GM18508 (cell line): ENCODE data around the gene HOXB7.

ENCODE experiments used
- ATAC-seq: cut with Tn5 transposase; IDR thresholded peaks from one replicate; pipeline ENCODE4 v1.9.1; 2021; ENCODE audit warnings: moderate number of reproducible peaks; ENCODE audit not compliant: insufficient read depth, unreplicated experiment

The HOXB7 gene

DNA sequence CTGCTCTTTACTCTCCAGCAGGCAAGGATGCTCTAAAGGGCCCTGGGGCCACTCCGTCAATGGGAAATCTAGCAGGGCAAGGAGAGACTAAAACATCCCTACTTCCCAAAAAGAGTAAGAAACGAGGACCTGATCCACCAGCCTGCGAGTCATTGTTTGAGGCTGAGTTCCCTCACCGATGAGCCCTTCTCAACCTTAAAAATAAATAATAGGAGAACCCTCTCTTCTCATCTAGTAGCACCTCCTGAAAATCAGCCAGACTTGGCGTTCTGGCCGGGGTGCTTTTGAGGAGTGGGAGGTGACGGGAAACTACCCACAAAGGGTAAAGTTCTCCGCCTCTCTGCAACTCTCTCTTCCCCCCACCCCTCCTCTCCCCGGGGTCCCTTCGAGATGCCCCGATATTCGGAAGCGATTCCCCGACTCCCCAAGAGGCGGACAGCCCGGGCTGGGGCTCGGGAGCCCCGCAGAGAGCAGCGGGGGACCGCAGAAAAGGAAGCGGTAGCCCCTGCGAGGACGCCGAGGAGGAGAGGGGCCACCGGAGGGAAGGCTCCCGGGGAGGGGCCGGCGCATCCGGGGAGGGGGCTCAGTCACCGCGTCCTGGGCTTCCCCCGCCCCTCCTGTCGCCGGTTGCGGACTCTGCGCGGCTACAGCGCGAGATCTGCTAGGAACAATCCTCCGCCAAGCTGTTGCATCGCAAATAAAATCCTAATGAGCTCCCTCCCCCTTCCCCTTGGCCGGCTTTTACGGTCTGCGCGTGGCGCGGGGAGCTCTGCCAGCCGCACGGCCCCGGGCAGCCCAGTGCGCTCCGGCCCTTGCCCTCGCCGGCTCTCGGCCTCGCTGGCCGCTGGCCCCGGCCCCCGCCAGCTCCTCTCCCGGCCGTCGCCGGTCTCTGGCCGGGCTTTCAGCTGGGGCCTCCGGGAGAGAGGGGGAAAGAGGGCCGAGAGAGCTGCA lies 14.0 kb upstream of the HOXB7 start:
- ATAC-seq = no peak

- ATAC-seq = no peak
These were observed 13.3 kb upstream of the HOXB7 start for GRCh38 chr17:48624118-48624517.

- ATAC-seq = no peak
These were observed 12.8 kb upstream of the HOXB7 start for GRCh38 chr17:48623583-48623982.

DNA sequence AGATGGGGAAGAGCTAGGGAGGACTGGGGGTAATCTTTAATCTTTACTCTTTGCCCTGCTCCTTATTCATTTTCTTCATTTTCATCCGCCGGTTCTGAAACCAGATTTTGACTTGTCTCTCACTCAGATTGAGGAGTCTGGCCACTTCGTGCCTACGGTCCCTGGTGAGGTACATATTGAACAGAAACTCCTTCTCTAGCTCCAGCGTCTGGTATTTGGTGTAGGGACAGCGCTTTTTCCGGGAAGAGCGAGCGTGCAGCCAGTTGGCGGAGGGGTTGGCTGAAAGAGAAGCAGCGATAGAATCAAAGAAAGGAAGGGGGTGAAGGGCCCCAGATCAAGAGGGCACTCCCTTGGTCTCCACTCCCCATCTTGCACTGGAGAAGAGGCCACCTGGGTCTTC lies 12.0 kb upstream of the HOXB7 start:
- no peak for ATAC-seq

- no peak for ATAC-seq
These were observed 10.9 kb upstream of the HOXB7 start for GRCh38 chr17:48621410-48622392.

DNA sequence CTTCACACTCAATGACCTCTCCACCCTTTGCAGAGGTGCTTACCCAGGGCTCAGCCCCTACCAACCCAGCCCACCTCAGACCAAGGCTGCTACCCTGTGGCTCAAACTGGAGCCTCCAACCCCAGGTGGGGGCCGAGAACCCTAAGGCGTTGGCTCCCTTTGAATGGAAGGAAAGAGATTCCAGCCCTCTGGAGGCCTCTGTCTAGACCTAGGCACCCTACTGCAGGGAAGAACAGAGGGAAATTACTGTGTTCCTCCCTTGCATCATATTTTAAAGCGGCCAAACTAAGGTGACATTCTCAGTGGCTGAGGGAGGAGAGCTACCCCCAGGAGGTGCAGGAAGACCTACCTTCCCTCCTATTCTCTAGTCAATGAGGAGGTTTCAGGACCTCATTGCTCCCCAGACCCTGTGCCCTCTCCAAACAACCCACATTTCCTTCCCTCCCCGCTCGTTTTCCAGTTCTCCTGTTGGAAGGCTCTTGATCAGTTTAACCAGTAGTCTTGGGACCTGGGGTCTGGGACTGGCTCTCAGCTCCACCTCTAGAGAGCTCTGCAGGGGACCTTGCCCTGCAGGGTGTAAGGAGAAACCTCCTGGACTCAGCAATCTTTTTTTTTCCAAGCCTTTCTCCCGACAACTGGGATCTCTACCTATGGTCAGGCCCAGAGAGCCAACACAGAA lies 9.8 kb upstream of the HOXB7 start:
- no peak for ATAC-seq

DNA sequence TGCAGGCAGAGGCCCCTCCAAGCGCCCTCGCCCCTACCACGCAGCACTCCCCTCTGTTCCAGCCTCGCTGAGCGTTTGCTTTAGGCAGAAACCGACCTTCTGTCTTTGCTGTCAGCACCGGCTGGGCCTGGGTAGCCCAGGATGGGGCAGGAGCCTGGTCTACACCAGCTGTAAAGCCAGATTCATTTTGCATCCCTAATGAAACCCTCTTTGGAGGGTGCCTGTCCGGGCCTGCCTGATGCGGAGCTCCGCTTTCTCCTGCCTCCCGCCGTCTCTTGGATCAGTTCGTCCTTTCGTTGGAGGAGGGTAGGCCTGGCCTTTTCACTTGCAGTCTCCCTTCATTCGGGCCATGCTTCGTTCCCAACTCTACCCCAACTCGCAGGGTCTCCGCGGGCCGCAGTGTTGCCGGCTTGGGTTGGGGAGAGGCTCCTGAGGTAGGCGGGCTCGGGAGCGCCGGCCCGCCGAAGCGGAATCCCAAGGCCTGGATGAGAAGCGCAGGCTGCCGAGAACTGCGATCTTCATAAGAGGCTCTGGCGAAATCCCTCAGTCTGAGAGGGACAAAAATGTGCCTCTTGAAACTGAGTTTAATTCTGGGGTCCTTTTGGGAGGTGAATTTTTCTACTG lies 9.1 kb upstream of the HOXB7 start:
- no peak for ATAC-seq

GRCh38 chr17:48618256-48618896 lies 7.6 kb upstream of the HOXB7 start:
- no peak for ATAC-seq

GRCh38 chr17:48617471-48618255 lies 6.8 kb upstream of the HOXB7 start:
- ATAC-seq = no peak

DNA sequence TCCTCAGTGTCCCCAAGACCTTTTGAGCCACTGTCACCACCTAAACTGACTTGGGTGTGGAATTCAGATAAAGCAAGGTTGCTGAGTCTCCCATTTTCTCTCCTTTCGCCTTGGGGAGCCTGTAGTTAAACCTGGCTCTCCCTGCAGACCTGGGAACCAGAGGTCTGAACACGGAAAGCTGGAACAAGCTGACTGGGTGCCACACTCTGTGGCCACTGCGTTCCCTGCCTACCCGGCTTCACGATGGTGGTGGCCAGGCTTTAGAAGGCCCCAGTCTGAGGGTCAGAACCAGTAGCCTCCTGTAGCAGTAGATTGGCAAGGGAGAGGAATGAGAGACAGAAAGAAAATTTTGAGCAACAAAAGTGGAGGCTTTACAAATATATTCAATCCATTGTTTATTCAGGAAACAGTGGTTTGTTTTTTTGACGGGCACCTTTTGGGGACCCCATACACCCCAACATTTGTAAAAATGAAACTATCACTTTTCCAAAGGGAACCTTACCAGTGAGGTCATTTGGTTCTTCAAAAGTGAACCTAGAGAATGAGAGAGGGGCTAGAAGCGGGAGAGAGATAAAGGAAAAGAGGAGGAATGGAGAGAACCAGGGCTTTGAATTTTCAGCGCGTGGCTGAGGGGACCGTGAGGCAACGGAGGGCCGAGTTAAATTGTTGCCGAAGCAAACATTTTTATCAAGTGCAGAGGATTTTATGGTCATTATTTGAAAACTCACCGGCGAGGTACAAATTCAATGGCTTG lies 6.1 kb upstream of the HOXB7 start:
- no peak for ATAC-seq

DNA sequence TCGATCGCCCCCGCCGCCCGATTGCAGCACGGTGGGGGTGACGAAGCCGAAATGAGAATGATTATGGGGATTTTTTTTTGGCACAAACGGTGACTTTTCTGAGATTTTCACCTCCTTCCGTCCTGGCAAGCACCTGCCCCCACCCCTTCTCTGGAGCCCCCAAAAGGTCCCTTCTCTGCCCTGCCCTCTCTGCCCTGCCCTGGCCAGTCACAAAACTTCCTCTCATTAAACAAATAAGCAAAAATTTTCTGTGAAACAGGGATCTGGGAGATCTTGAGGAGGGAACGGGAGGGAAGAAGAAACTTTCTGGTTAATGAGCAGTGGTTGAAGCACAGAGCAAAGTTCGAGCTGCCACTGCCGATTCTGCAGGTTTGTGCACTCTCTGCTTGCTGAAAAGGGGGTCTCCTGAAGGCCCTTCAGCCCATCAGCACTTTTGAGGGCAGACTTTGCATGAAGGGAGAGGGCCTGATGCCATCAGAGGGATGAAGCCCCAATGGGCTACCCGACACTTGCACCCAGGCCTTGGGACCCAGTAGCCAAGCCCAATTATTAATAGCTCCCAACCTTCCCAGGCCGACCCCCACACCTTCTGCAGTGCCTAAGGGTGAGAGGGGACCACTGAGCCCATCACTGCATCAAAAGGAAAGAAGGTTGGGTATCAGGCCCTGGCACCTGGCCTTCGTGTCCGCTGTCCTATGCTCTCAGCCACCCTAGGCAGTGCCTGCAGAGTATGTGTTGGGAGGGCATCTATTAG lies 5.3 kb upstream of the HOXB7 start:
- no peak for ATAC-seq

- ATAC-seq = no peak
These were observed 4.5 kb upstream of the HOXB7 start, which contains the start of gene HOXB8 for GRCh38 chr17:48615047-48615962. TSS of gene HOXB8 (minus strand) at chr17:48615292. CDS start at chr17:48614704, 588 bp downstream.

GRCh38 chr17:48613862-48614694 lies 3.3 kb upstream of the HOXB7 start:
- ATAC-seq = no peak

DNA sequence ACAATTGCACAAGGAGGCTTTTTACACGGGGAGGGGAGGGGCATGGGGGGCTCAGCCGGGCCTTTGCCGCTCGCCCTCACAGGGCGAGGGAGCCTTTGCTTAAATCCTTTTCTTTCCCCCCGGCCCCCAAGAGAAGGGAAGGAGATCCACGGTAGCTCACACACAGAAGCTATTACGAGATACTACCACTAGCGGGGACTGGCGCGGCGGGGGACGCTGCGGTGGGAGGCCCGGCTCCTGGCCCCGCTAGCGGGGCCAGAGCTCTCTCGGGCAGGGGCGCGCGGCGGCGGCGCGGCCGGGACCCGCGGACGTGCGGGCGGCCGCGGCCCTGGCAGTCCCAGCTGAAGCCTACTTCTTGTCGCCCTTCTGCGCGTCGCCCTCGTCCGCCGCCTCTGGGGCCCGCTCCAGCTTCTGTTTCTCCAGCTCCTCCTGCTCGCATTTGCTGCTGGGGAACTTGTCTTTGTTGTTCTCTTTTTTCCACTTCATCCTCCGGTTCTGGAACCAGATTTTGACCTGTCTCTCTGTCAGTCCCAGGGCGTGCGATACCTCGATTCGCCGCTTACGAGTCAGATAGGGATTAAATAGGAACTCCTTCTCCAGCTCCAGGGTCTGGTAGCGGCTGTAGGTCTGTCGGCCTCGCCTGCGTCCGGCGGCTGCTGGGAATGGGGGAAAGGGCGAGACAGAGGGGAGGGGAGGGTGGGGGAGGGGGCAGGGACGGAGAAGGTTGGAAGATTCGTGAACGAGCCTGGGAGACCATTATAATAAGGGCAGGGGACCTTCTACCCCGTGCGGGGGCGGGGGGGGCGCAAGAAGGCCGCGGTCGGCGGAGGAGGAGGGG lies 2.3 kb upstream of the HOXB7 start:
- ATAC-seq = no peak

GRCh38 chr17:48612456-48612853 lies 1.6 kb upstream of the HOXB7 start:
- no peak for ATAC-seq
